ENCODE data around the gene SLC16A9.

SLC16A9 gene

DNA sequence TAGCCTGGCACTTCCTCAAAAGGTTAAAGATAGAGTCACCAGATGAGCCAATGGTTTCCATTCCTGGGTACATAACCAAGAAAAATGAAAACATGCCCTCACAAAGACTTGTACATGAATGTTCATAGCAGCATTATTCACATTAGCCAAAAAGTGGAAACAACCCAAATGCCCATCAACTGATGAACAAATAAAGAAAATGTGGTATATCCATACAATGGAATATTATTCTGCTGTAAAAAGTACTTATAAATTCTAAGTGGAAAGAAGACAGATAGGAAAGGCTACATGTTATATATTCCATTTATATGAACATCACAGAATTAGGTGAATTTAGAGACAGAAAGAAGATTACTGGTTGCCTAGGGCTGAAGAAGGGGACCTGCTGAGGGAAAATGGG is 10.7 kb upstream of the SLC16A9 start:
- H3K79me2 ChIP-seq (ENCODE audit: insufficient read depth, low read length), result no peaks in the 10 kb centered on the region
- H3K27ac ChIP-seq (ENCODE audit: low read length), result no peak overlapping the region
- H2AFZ ChIP-seq (ENCODE audit: low read depth, low read length), result no peak overlapping the region
- no peaks in the 10 kb centered on the region for H3K36me3 ChIP-seq (ENCODE audit: insufficient read depth, low read length)
- peaks cover 2% of the 10 kb centered on the region for H3K9me3 ChIP-seq (ENCODE audit: insufficient read depth, low read length, severe bottlenecking)
- no peak for TF ChIP-seq EZH2 (IDR thresholded peaks at IDR 0.05; ENCODE audit: borderline replicate concordance, low read depth, low read length, severe bottlenecking)
- TF ChIP-seq, protein P1, sequence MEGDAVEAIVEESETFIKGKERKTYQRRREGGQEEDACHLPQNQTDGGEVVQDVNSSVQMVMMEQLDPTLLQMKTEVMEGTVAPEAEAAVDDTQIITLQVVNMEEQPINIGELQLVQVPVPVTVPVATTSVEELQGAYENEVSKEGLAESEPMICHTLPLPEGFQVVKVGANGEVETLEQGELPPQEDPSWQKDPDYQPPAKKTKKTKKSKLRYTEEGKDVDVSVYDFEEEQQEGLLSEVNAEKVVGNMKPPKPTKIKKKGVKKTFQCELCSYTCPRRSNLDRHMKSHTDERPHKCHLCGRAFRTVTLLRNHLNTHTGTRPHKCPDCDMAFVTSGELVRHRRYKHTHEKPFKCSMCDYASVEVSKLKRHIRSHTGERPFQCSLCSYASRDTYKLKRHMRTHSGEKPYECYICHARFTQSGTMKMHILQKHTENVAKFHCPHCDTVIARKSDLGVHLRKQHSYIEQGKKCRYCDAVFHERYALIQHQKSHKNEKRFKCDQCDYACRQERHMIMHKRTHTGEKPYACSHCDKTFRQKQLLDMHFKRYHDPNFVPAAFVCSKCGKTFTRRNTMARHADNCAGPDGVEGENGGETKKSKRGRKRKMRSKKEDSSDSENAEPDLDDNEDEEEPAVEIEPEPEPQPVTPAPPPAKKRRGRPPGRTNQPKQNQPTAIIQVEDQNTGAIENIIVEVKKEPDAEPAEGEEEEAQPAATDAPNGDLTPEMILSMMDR (IDR thresholded peaks at IDR 0.05; ENCODE audit: borderline replicate concordance, extremely low read depth, low read length, poor library complexity, severe bottlenecking), result no peak
- no peaks in the 10 kb centered on the region for H3K27me3 ChIP-seq (ENCODE audit: insufficient read depth, low read length, poor library complexity)
- H3K4me2 ChIP-seq (ENCODE audit: insufficient read depth, low read length), result no peak overlapping the region
- H3K4me3 ChIP-seq (ENCODE audit: low read depth in 1 of 2, low read length in 2 of 2), result no peak overlapping the region
- H3K9ac ChIP-seq (ENCODE audit: low read depth, low read length), result no peak overlapping the region
- DNase-seq (no peak), ATAC-seq (ENCODE audit: insufficient read depth, low read depth) (no peak)
- no peaks in the 10 kb centered on the region for H3K4me1 ChIP-seq (ENCODE audit: insufficient read depth, low read length)
- no peaks in the 10 kb centered on the region for H4K20me1 ChIP-seq (ENCODE audit: insufficient read depth, low read length)

DNA sequence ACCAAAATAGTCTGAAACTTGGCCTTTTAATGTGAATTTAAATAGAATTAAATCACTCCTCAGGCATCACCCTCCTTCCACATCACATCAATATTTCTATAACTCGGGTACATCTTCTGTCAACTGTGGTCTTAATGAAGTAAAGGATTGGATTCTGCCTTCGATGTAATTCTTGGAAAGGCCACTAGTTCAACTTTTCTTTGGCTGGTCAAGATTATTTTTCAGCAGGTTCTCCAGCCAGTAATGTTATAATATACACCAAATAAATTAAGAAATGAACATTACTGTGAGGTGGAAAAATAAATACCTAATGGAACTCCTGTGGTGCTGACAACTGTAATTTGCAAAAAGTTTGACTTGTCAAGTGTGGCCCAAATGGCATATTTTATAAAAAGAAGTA is 9.7 kb upstream of the SLC16A9 start:
- Histone ChIP-seq H3K4me3 (ENCODE audit: low read depth in 1 of 2, low read length in 2 of 2) (no peak overlapping the region), H3K4me1 (ENCODE audit: insufficient read depth, low read length) (no peaks in the 10 kb centered on the region), H3K9ac (ENCODE audit: low read depth, low read length) (no peak overlapping the region), H3K36me3 (ENCODE audit: insufficient read depth, low read length) (no peaks in the 10 kb centered on the region), H2AFZ (ENCODE audit: low read depth, low read length) (no peak overlapping the region), H3K4me2 (ENCODE audit: insufficient read depth, low read length) (no peak overlapping the region), H3K27me3 (ENCODE audit: insufficient read depth, low read length, poor library complexity) (no peaks in the 10 kb centered on the region), H3K9me3 (ENCODE audit: insufficient read depth, low read length, severe bottlenecking) (peaks cover 2% of the 10 kb centered on the region), H3K27ac (ENCODE audit: low read length) (no peak overlapping the region), H4K20me1 (ENCODE audit: insufficient read depth, low read length) (no peaks in the 10 kb centered on the region), H3K79me2 (ENCODE audit: insufficient read depth, low read length) (no peaks in the 10 kb centered on the region)
- TF ChIP-seq, protein P1 (IDR thresholded peaks at IDR 0.05; ENCODE audit: borderline replicate concordance, extremely low read depth, low read length, poor library complexity, severe bottlenecking), result no peak
- no peak for TF ChIP-seq EZH2 (IDR thresholded peaks at IDR 0.05; ENCODE audit: borderline replicate concordance, low read depth, low read length, severe bottlenecking)
- ATAC-seq (ENCODE audit: insufficient read depth, low read depth) (no peak), DNase-seq (no peak)

DNA sequence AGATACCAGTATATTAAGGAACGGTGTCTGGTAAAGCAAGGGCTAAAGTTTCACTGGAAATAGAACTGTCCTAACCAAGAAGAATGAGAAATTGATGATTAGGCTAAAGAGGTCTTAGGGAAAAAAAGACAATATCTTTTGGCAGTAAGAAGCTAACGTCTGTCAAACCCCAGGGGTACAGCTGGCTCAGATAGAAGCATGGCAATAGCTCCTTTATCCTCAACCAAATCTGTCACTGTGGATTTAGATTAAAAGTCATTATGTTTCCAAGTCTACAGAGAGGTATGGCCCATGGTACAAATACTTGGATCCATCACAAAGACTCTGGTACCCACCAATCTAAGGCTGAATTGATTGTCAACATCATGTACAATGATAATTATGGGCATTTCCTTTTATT is 8.6 kb upstream of the SLC16A9 start:
- Histone ChIP-seq H3K27ac (ENCODE audit: low read length) (no peak overlapping the region), H3K4me2 (ENCODE audit: insufficient read depth, low read length) (no peak overlapping the region), H4K20me1 (ENCODE audit: insufficient read depth, low read length) (no peaks in the 10 kb centered on the region), H3K27me3 (ENCODE audit: insufficient read depth, low read length, poor library complexity) (no peaks in the 10 kb centered on the region), H3K36me3 (ENCODE audit: insufficient read depth, low read length) (no peaks in the 10 kb centered on the region), H3K9ac (ENCODE audit: low read depth, low read length) (no peak overlapping the region), H3K79me2 (ENCODE audit: insufficient read depth, low read length) (no peaks in the 10 kb centered on the region), H3K9me3 (ENCODE audit: insufficient read depth, low read length, severe bottlenecking) (peaks cover 2% of the 10 kb centered on the region), H3K4me1 (ENCODE audit: insufficient read depth, low read length) (no peaks in the 10 kb centered on the region), H2AFZ (ENCODE audit: low read depth, low read length) (no peak overlapping the region), H3K4me3 (ENCODE audit: low read depth in 1 of 2, low read length in 2 of 2) (no peak overlapping the region)
- ATAC-seq (ENCODE audit: insufficient read depth, low read depth) (no peak), DNase-seq (no peak)
- TF ChIP-seq, protein P1 (IDR thresholded peaks at IDR 0.05; ENCODE audit: borderline replicate concordance, extremely low read depth, low read length, poor library complexity, severe bottlenecking), result no peak
- no peak for TF ChIP-seq EZH2 (IDR thresholded peaks at IDR 0.05; ENCODE audit: borderline replicate concordance, low read depth, low read length, severe bottlenecking)
